Measurements from ENCODE around the gene ZDHHC14. TPM values are rescaled to one million over a fixed set of nuclear protein-coding genes. Genes with fewer than 3 reads are reported as not detected.

Gene ZDHHC14
- total RNA-seq, 1 donor: 7.9 TPM

DNA sequence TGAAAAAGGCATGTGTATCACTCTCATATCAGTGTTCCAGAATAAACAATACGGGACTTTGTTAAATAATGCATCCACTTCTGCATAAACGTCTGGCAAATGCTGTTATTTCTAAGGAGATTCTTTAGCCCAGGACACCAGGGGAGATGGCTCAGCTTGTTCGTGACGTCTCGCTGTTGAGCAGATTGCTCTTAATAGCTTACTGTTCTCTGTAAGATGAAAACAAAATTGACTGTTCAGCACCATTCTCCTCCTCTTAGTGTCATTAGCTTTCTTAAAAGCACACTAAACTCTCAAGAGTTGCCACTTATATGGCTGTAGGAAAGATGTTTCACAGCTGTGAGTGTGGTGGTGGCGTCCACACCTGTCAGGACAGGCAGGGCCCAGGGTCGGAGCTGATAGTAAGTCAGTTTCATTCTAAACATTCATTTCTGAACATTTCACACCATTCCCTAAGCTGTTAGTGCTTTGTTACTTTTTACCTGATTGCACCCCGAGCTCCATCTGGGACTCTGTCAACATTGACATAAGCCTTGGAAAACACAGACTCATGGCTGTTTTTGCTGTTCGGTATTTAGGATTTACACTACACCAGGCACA is 132.1 kb downstream of the ZDHHC14 start:
- no peak for DNase-seq (ENCODE audit: low read depth)
- H3K4me3 ChIP-seq (ENCODE audit: low read depth, low read length): no peak overlapping the region
- TF ChIP-seq, protein P1, sequence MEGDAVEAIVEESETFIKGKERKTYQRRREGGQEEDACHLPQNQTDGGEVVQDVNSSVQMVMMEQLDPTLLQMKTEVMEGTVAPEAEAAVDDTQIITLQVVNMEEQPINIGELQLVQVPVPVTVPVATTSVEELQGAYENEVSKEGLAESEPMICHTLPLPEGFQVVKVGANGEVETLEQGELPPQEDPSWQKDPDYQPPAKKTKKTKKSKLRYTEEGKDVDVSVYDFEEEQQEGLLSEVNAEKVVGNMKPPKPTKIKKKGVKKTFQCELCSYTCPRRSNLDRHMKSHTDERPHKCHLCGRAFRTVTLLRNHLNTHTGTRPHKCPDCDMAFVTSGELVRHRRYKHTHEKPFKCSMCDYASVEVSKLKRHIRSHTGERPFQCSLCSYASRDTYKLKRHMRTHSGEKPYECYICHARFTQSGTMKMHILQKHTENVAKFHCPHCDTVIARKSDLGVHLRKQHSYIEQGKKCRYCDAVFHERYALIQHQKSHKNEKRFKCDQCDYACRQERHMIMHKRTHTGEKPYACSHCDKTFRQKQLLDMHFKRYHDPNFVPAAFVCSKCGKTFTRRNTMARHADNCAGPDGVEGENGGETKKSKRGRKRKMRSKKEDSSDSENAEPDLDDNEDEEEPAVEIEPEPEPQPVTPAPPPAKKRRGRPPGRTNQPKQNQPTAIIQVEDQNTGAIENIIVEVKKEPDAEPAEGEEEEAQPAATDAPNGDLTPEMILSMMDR (IDR thresholded peaks at IDR 0.05; ENCODE audit: insufficient read depth, low read length): no peak

DNA sequence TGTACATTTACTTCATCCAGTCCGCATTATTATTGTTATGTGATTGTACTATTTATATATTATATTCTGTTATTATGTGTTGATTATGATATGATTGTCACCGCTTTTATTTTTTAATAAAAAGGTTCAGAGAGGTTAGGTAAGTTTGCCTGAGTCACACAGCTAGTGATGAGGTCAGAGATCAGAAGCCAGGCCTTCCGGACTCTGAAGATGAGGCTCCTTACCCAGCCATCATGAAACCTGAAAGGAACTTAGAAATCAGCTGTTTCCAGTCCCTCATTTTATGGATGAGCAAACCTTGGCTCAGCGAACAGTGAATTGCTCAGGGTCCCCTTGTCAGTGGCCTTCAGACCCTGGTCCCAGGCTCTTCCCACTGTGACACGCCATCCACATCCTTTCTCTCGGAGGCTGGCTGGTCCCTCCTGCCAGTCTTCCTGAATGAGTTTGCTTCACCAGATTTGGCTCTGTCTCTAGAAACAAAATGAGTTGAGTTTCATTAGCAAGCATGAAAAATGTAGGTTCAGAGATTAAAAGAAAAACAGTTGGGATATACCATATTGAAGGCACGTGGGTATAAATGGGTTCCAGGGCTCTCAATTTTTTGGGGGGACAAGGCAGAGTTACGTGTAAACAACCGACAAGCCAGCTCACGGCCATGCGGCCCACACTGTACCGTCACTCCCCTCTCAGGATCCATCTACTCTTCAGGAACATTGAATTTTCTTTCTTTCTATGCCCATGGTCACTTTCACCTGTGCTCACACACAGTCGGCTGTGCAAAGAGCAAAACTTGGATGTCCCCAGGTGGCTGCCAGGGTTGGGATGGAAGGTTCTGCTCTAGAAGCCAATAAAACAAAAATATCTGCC is 132.9 kb downstream of the ZDHHC14 start:
- H3K4me3 ChIP-seq (ENCODE audit: low read depth, low read length): no peak overlapping the region
- TF ChIP-seq, protein P1 (IDR thresholded peaks at IDR 0.05; ENCODE audit: insufficient read depth, low read length): no peak
- no peak for DNase-seq (ENCODE audit: low read depth)

GRCh38 chr6:157514659-157515496 is 133.9 kb downstream of the ZDHHC14 start:
- TF ChIP-seq, protein P1 (IDR thresholded peaks at IDR 0.05; ENCODE audit: insufficient read depth, low read length): no peak
- no peak overlapping the region for H3K4me3 ChIP-seq (ENCODE audit: low read depth, low read length)
- peak; percentile 30 for DNase-seq (ENCODE audit: low read depth)

GRCh38 chr6:157516319-157517026 is 135.5 kb downstream of the ZDHHC14 start:
- no peak for DNase-seq (ENCODE audit: low read depth)
- H3K4me3 ChIP-seq (ENCODE audit: low read depth, low read length): no peak overlapping the region
- TF ChIP-seq, protein P1 (IDR thresholded peaks at IDR 0.05; ENCODE audit: insufficient read depth, low read length): no peak

DNA sequence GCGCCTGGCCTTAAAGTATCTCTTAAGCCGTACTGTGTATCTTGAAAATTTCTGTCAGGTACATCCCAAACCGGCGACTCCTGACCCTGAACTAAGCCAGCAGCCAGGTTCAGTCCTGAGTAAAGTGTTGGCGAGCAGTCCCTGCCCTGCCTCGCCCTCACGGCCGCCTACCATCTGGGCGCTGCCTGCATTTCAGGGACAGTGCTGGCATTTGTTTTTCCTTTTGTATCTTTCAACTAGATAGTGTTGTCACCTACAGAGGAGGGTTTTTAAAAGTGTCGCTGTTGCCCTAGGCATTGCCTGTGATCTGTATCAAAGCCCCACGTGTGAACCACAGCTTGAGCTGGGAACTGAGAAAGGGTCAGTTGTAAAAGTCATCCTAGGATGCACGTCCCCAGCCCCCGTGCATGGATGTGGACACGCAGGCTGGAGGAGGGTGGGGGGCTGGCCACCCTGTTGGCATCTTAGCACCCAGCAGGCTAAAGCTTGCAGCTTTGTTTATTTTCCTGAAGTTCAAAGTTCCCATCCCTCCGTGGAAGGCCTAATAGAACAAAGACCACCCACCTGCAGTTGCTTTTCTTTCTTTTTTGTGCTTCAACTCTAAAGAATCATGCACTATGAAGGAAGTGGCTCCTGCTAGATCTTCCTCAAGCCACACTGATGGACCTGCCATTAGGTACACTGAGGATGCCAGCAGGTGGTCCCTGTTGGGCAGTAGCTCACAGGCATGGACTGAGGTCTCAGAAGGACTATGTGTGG is 136.8 kb downstream of the ZDHHC14 start:
- no peak for DNase-seq (ENCODE audit: low read depth)
- TF ChIP-seq, protein P1 (IDR thresholded peaks at IDR 0.05; ENCODE audit: insufficient read depth, low read length): no peak
- no peak overlapping the region for H3K4me3 ChIP-seq (ENCODE audit: low read depth, low read length)
